Cardiac septum (tissue), 1 donor: ENCODE results near the gene KRTAP19-8. TPM values are rescaled to one million over a fixed set of nuclear protein-coding genes. Genes with fewer than 3 reads are reported as not detected.

ENCODE experiments used
- DNase-seq: peaks from one replicate; pipeline ENCODE4 v3.0.0-alpha.2; 2020; ENCODE audit warnings: low spot score
- intact Hi-C: fragments of 100-400 bp; cut with DNase I; formaldehyde crosslinking; loops from one replicate; pipeline ENCODE4 v1.14.0; 2022
- long read RNA-seq: library from polyadenylated mRNA; unstranded; transcript quantifications from one replicate; pipeline ENCODE4 v2.0.0, GENCODE V29; 2021
- total RNA-seq: library from RNA; stranded (reverse); fragmentation: NEBNext Ultra II Directional; extraction: Animal tissue kit (Norgen Biotek cat#: 25700); gene quantifications from one replicate; pipeline ENCODE4 v1.2.1, GENCODE V29; 2021
- donor health status: DM: no; HTN: no; CAD: no.

Gene KRTAP19-8
- not detected for total RNA-seq
- long read RNA-seq = 0 reads

GRCh38 chr21:31038376-31038775 lies at the start of gene KRTAP19-8:
KRTAP19-8 (minus strand) TSS chr21:31038476; CDS start chr21:31038443, 33 bp downstream.
- intact Hi-C loops = no loop called here
- DNase-seq = no peak

GRCh38 chr21:31087639-31088473 lies 49.6 kb upstream of the KRTAP19-8 start:
- intact Hi-C loops = loop anchor here (2.0 to 10.0 kb wide), 3 partner anchors 256 to 747 kb away; partner anchors contain the start of gene KRTAP15-1
- no peak for DNase-seq

GRCh38 chr21:31084689-31085088 lies 46.4 kb upstream of the KRTAP19-8 start:
- intact Hi-C loops = loop anchor here (5.0 to 10.0 kb wide), 2 partner anchors 252 to 640 kb away; partner anchors contain the start of gene KRTAP15-1
- DNase-seq = no peak

- intact Hi-C loops = no loop called here
- no peak for DNase-seq
These were observed 40.5 kb upstream of the KRTAP19-8 start for GRCh38 chr21:31078796-31079195.

- no peak for DNase-seq
- intact Hi-C loops = no loop called here
These were observed 39.9 kb upstream of the KRTAP19-8 start for GRCh38 chr21:31078216-31078615.

- DNase-seq = no peak
These were observed 37.6 kb upstream of the KRTAP19-8 start for GRCh38 chr21:31075848-31076247.

GRCh38 chr21:31072533-31072932 lies 34.3 kb upstream of the KRTAP19-8 start:
- DNase-seq = no peak
- intact Hi-C loops = no loop called here

More at GRCh38 chr21:31075848-31076247, 37.6 kb upstream of the KRTAP19-8 start:
- intact Hi-C loops = no loop called here

- DNase-seq = no peak
- intact Hi-C loops = no loop called here
These were observed 26.5 kb upstream of the KRTAP19-8 start for GRCh38 chr21:31064803-31065202.

- no peak for DNase-seq
- intact Hi-C loops = no loop called here
These were observed 14.3 kb upstream of the KRTAP19-8 start for GRCh38 chr21:31052489-31053142.

- intact Hi-C loops = no loop called here
- no peak for DNase-seq
These were observed 12.4 kb upstream of the KRTAP19-8 start for GRCh38 chr21:31050577-31051157.

- no peak for DNase-seq
- intact Hi-C loops = no loop called here
These were observed 7.6 kb upstream of the KRTAP19-8 start for GRCh38 chr21:31045841-31046240.

- no peak for DNase-seq
- intact Hi-C loops = no loop called here
These were observed 5.2 kb upstream of the KRTAP19-8 start for GRCh38 chr21:31043471-31043870.

- no peak for DNase-seq
- intact Hi-C loops = no loop called here
These were observed 3.8 kb upstream of the KRTAP19-8 start for GRCh38 chr21:31042080-31042464.

- intact Hi-C loops = no loop called here
- no peak for DNase-seq
These were observed 3.2 kb upstream of the KRTAP19-8 start for GRCh38 chr21:31041295-31042079.

- intact Hi-C loops = no loop called here
- no peak for DNase-seq
These were observed 3.9 kb downstream of the KRTAP19-8 start for GRCh38 chr21:31034378-31034777.

- intact Hi-C loops = no loop called here
- no peak for DNase-seq
These were observed 7.7 kb downstream of the KRTAP19-8 start for GRCh38 chr21:31030367-31031106.

- intact Hi-C loops = no loop called here
- DNase-seq = no peak
These were observed 14.6 kb downstream of the KRTAP19-8 start for GRCh38 chr21:31023680-31024079.

GRCh38 chr21:31022306-31022705 lies 16.0 kb downstream of the KRTAP19-8 start:
- no peak for DNase-seq
- intact Hi-C loops = no loop called here

GRCh38 chr21:31018232-31018631 lies 20.0 kb downstream of the KRTAP19-8 start:
- intact Hi-C loops = no loop called here
- DNase-seq = no peak
